Measurements from ENCODE around the gene FAIM2.

Gene FAIM2

DNA sequence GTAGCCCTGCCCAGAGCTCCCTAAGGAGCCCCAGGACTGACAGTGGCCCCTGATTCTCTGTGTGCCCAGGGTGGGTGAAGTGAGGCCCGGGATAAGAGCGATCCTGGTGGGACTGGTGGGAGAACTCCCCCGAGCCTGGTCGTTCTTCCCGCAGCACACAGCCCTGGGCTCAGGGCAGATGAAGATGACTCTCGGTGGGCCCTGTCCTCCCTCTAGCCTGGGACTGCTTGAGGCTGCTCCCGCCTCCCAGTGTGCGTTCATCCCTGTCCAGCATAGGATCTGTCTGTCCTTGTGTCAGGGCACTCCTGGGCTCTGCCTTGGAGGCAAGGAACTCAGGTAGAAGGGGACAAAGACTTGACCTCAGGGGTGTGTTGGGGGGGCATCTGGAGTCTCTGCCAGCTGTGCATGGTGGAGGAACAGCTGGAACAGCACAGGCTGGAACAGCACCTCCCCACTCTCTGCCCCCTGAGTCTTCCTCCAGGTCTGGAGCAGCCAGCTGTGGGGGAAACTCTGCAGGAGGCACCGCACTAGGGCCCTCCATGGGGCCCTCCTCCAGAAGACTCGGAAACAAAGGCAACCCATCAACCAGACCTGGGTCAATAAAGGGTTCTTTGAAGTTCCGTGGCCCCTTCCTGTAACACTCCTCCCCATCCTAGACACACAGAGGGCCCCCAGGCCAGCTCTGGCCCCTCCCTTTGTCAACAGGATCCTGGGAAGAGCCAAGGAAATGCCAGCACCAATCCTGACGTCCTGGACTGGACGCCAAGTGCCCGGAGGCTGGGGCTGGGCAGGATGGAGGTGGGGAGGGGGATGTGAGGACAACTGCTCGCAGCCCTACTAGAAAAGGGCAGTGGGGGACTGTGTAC, 15.9 kb downstream of the FAIM2 start:
- TF ChIP-seq CTCF (conservative IDR thresholded peaks at IDR 0.05): no peak
- no peak for TF ChIP-seq ZFX (IDR thresholded peaks at IDR 0.05)
- H3K27ac ChIP-seq: peak overlapping the region; percentile 6; the same call in 1 of the 2 replicates

DNA sequence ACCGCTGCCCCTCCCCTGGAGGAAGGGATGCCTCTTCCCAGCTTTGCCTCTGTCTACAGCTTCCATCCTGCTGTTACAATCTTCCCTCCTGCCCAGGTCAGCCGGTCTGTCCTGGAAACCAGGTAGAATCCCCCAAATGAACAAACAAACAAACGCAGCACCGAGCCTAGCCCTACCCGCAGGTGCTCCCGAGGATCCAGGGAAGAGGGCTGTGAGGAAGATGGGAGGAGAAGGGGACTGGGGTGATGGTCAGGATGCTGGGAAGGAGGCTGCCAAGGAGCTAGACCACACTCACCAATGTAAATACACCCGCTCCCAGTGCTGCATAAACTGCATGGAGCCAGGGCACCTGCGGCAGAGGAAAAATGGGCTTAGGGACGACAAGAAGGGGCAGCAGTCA, 16.6 kb downstream of the FAIM2 start:
- TF ChIP-seq CTCF (conservative IDR thresholded peaks at IDR 0.05) (no peak), ZFX (IDR thresholded peaks at IDR 0.05) (no peak)
- peak overlapping the region; percentile 6; the same call in 1 of the 2 replicates for H3K27ac ChIP-seq

- H3K27ac ChIP-seq: no peak overlapping the region
- TF ChIP-seq ZFX (IDR thresholded peaks at IDR 0.05) (no peak), CTCF (conservative IDR thresholded peaks at IDR 0.05) (no peak)
Observed at GRCh38 chr12:49885663-49886461, 17.8 kb downstream of the FAIM2 start.

DNA sequence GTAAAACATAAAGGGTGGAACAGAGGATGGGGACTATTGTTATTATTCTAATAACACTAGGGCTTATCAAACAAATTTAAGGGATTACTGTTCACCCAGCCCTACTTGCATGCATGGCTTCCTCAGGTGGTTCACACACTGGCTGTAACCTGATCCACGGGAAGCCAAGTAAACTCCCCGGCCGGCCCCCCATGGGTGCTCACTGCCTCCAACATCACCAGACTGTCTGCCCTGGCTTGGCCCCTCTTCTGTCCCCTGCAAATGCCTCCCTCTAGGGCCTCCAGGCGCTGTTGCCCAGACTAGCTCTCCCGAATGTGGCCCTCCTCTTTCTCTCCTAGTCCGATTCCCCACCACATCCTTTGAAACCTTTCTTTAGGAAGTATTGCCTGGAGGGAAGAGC, 18.6 kb downstream of the FAIM2 start:
- H3K27ac ChIP-seq: no peak overlapping the region
- TF ChIP-seq ZFX (IDR thresholded peaks at IDR 0.05): no peak
- no peak for TF ChIP-seq CTCF (conservative IDR thresholded peaks at IDR 0.05)

- TF ChIP-seq CTCF (conservative IDR thresholded peaks at IDR 0.05): no peak
- no peak for TF ChIP-seq ZFX (IDR thresholded peaks at IDR 0.05)
- no peak overlapping the region; the same call in 1 of the 2 replicates for H3K27ac ChIP-seq
Observed at GRCh38 chr12:49882851-49883464, 20.7 kb downstream of the FAIM2 start.

DNA sequence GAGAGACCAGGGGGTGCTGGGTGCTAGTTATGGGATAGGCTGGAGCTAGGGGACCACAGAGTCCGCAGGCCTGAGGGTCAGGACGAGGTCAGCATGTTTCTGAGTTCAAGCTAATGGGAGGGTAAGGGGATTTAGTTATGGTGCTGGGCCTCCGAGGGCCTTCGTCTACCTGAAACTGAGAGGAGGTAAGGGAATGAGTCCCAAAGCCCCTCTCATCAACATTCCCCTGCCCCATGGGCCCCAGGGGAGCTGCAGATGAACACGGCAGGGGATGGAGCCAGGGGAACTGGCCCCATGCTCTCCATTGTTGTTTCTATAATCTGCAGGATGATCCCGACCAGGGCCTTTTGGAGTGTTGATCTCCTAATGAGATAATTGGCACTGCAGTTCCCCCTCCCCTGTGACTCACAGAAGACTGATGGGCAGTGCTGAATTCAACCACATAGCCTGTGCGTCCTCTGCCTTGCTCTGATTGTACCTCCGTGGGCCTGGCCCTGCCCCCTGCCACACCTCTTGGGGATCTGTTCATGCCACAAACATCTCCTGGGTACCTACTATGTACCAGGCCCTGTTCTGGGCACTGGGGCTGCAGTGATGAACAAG, 21.4 kb downstream of the FAIM2 start:
- no peak for TF ChIP-seq CTCF (conservative IDR thresholded peaks at IDR 0.05)
- TF ChIP-seq ZFX (IDR thresholded peaks at IDR 0.05): no peak
- H3K27ac ChIP-seq: no peak overlapping the region; the same call in 1 of the 2 replicates

Measured in C4-2B (cell line).